Endothelial cell of umbilical vein (primary cell): Measurements from ENCODE around the gene PCDH19.

Experiments used
- CTCF ChIP-seq, 2 donors: IDR thresholded peaks; 1 replicate in 1 of 2; 2 replicates in 1 of 2; pipeline ENCODE4 v1.5.1; 2011; ENCODE audit warnings: low read length in 2 of 2, mild to moderate bottlenecking in 2 of 2, moderate library complexity in 2 of 2, control low read depth in 1 of 2, inconsistent platforms in 1 of 2, low read depth in 1 of 2; ENCODE audit not compliant: insufficient read depth in 1 of 2; ENCODE audit errors: extremely low read depth in 1 of 2
- EZH2 ChIP-seq: IDR thresholded peaks from 2 replicates; pipeline ENCODE4 v1.6.1; 2012; ENCODE audit warnings: borderline replicate concordance, low read depth, mild to moderate bottlenecking, moderate library complexity, low read length, inconsistent platforms; ENCODE audit not compliant: severe bottlenecking
- GATA2 ChIP-seq: IDR thresholded peaks from 2 replicates; pipeline ENCODE4 v1.7.0; 2011; ENCODE audit warnings: low read depth, mild to moderate bottlenecking, moderate library complexity, mixed read lengths, low read length; ENCODE audit not compliant: insufficient read length, insufficient read depth
- JUN ChIP-seq: IDR thresholded peaks from 2 replicates; pipeline ENCODE4 v1.6.1; 2011; ENCODE audit warnings: borderline replicate concordance, low read depth; ENCODE audit not compliant: insufficient read length, insufficient read depth
- POLR2A ChIP-seq: IDR thresholded peaks from 2 replicates; pipeline ENCODE4 v1.6.1; 2012; ENCODE audit warnings: low read depth, mild to moderate bottlenecking, control low read depth, low read length
- POLR2AphosphoS5 ChIP-seq: IDR thresholded peaks from 2 replicates; pipeline ENCODE4 v1.6.1; 2012; ENCODE audit warnings: low read depth, mild to moderate bottlenecking, control low read depth, low read length, moderate library complexity; ENCODE audit not compliant: insufficient read depth
- TF ChIP-seq, protein P1 (sequence below): IDR thresholded peaks from 2 replicates; pipeline ENCODE4 v1.6.1; 2011; ENCODE audit not compliant: insufficient read depth, insufficient read length

DNA sequence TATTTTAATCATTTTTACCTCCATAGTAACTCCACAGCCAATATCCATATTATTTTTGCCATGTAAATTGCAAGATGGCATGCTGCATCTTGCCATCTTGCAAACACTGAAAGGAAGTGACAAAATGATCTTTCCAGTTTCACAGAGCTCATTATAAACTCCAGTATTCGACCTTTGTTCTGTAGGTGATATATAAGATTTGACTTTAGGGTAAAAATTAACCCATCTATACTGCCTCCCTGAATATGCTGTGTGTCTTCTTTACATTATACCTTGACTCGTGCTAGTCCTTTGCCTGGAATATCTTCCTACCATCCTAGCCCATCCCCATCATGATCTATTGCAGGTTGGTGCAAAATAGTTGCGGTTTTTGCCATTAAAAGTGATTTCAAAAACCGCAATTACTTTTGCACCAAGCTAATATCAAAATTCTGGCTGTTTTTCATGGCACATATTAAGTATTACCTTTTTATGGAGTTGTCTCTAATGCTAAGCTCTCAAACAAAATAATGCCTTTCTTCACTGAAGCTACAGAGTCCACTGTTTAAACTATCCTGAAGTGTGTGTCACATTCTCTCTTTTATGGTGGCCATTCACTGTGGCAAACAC, 161.1 kb downstream of the PCDH19 start:
- TF ChIP-seq POLR2A (no peak), POLR2AphosphoS5 (no peak), CTCF (IDR thresholded peaks at IDR 0.05; ENCODE audit: extremely low read depth in 1 of 2, insufficient read depth in 1 of 2, low read depth in 1 of 2, low read length in 2 of 2) (no peak), GATA2 (no peak), EZH2 (no peak), JUN (no peak)
- TF ChIP-seq, protein P1, sequence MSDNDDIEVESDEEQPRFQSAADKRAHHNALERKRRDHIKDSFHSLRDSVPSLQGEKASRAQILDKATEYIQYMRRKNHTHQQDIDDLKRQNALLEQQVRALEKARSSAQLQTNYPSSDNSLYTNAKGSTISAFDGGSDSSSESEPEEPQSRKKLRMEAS: no peak
